Measurements from ENCODE around the gene FEN1. TPM values are rescaled to one million over a fixed set of nuclear protein-coding genes. Genes with fewer than 3 reads are reported as not detected.

FEN1 gene
- total and polyA plus RNA-seq, 8 donors = 13.9 to 42.4 (median 26.2) TPM

GRCh38 chr11:61744609-61745156, 48.0 kb upstream of the FEN1 start:
- Histone ChIP-seq H3K36me3 (peaks cover 0 to 31% of the 10 kb centered on the region in 2 donors), H3K27me3 (peaks cover 0 to 2% of the 10 kb centered on the region in 2 donors), H3K9me3 (no peaks in the 10 kb centered on the region), H3K4me3 (no peak overlapping the region), H3K27ac (no peak overlapping the region), H3K4me1 (peaks cover 0 to 6% of the 10 kb centered on the region in 2 donors)
- no peak for DNase-seq
- ATAC-seq = no peak
- TF ChIP-seq CTCF (IDR thresholded peaks at IDR 0.05) = no peak
- intact Hi-C loops (cut with DNase I) = no loop called here

GRCh38 chr11:61745781-61746441, 46.8 kb upstream of the FEN1 start:
- peaks cover 0 to 20% of the 10 kb centered on the region in 2 donors for H3K36me3 ChIP-seq
- ATAC-seq = no peak
- no peak for DNase-seq
- H3K4me3 ChIP-seq = no peak overlapping the region
- no peaks in the 10 kb centered on the region for H3K9me3 ChIP-seq
- H3K27me3 ChIP-seq = peaks cover 0 to 14% of the 10 kb centered on the region in 2 donors
- no peak for TF ChIP-seq CTCF (IDR thresholded peaks at IDR 0.05)
- H3K4me1 ChIP-seq = peaks cover 0 to 6% of the 10 kb centered on the region in 2 donors
- no peak overlapping the region for H3K27ac ChIP-seq
- intact Hi-C loops (cut with DNase I) = no loop called here

- DNase-seq (no peak), ATAC-seq (no peak)
- peaks cover 0 to 21% of the 10 kb centered on the region in 2 donors for H3K27me3 ChIP-seq
- H3K4me3 ChIP-seq = no peak overlapping the region
- intact Hi-C loops (cut with DNase I) = no loop called here
- no peak for TF ChIP-seq CTCF (IDR thresholded peaks at IDR 0.05)
- H3K36me3 ChIP-seq = peaks cover 0 to 15% of the 10 kb centered on the region in 2 donors
- no peak overlapping the region for H3K27ac ChIP-seq
- peaks cover 0 to 6% of the 10 kb centered on the region in 2 donors for H3K4me1 ChIP-seq
- no peaks in the 10 kb centered on the region for H3K9me3 ChIP-seq
Measured at GRCh38 chr11:61746442-61747191, 46.1 kb upstream of the FEN1 start.

GRCh38 chr11:61747192-61747966, 45.3 kb upstream of the FEN1 start:
- intact Hi-C loops (cut with DNase I) = no loop called here
- peak; percentile 93 for ATAC-seq

More at GRCh38 chr11:61747192-61747966, 45.3 kb upstream of the FEN1 start:
- no peaks in the 10 kb centered on the region for H3K9me3 ChIP-seq
- H3K4me3 ChIP-seq = no peak overlapping the region
- DNase-seq = peak in 3 of 4 donors; percentile 65 to 93 (median 73)
- H3K4me1 ChIP-seq = peaks cover 3 to 6% of the 10 kb centered on the region in 2 donors
- H3K27ac ChIP-seq = no peak overlapping the region
- peaks cover 0 to 28% of the 10 kb centered on the region in 2 donors for H3K27me3 ChIP-seq
- H3K36me3 ChIP-seq = peaks cover 0 to 15% of the 10 kb centered on the region in 2 donors
- peak; percentile 81 to 89 for TF ChIP-seq CTCF (IDR thresholded peaks at IDR 0.05)
